GM21528 (cell line): ENCODE measurements around the gene LINGO1.

Experiments
- ATAC-seq: cut with Tn5 transposase; IDR thresholded peaks from one replicate; pipeline ENCODE4 v1.9.1; 2021; ENCODE audit warnings: mild to moderate bottlenecking, moderate library complexity; ENCODE audit not compliant: unreplicated experiment, low FRiP score

Gene LINGO1

GRCh38 chr15:77574521-77575202, 58.0 kb downstream of the LINGO1 start:
- no peak for ATAC-seq

- no peak for ATAC-seq
Observed at GRCh38 chr15:77573802-77574201, 58.9 kb downstream of the LINGO1 start.

- ATAC-seq = no peak
Observed at GRCh38 chr15:77572186-77572585, 60.5 kb downstream of the LINGO1 start.

DNA sequence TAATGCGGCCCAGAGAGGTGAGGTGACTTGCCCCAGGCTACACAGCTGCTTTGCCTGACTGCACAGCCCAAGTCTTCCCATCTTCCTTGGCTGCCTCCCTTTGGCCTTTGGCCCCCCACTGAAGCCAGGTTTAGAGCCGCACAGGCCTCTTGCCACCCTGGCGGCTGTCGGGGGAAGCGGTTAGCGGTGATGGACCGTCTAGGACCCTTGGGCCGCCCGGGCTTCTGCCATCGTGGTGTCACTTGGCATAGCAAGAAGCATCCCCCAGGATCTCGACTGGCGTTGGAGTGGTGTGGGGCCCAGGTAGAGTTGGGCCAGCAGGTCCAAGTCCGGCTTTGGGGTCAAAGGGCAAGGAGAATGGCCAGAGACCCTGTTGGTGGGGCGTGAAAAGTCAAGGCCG, 61.0 kb downstream of the LINGO1 start:
- no peak for ATAC-seq

DNA sequence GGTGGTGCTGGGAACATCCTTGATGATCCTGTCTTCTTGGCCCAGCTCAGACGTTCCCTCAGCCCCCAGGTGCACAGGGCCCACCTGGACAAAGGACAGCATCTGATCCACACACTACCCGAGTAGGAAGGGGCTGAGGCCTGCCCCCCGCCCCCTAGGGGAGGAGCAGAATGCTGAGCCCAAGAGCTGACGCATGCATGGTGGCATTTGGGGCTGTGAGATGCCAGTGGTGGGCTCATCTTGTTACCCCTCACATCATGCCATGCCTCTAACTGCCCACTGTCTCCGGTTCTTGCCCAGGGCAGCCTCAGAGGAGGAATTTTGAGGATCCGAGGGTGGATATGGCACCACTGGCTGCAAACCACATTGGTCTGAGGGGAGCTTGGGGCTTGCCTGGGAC, 61.5 kb downstream of the LINGO1 start:
- no peak for ATAC-seq

DNA sequence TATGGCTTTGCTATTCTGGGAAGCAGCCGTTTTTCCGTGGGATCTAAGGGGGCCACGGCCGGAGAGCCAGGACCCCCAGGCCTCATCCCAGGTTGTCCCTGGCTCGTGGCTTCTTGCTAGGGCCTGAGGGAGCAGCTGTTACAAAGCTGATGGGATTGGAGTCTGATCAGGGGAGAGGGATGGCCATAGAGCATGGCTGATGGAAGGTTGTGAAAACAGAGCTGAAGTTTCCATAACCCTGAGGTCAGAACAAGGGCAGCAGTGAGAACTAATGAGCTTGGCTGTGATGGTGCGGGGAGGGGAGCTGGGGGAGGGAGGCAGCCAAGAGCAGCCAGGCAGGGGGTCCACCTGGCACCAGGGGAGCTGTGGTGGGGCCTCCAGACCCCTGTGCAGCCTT, 63.0 kb downstream of the LINGO1 start:
- ATAC-seq = no peak

DNA sequence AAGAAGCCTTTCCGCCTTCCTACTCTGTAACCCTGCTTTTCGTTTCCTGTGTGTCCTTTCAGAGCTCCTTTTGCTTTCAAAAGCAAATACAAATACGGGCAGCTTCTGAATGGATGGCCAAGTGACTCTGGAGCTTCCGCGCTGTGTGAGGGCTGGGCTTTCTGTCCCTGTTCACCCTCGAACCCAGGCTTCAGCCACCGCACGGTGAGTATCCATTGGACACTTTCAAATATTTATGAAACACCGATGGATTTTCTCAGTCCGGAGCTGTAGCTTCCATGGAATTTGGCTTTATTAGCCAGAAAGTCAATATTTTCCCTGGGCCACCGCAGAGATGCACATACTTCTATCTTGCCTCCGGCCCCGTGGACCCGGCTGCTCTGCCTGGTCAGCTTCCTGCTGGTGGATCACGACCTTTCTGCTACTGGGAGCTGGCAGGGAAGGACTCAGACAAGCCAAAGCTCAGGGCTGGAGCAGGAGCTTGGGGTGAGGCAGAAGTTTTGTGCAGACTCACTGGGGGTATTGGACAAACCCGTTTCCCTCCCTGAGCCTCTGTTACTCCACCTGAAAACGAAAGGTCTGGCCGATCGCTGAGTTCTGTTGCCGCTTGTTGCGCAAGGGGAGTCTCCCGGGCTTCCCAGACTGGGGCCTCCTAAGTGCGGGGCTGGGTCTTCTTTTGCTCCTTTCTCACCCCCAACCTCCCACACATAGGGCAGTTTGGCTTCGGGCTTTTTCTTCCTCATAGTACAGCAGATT, 63.6 kb downstream of the LINGO1 start:
- ATAC-seq = no peak

- no peak for ATAC-seq
Observed at GRCh38 chr15:77568014-77568972, 64.4 kb downstream of the LINGO1 start.

DNA sequence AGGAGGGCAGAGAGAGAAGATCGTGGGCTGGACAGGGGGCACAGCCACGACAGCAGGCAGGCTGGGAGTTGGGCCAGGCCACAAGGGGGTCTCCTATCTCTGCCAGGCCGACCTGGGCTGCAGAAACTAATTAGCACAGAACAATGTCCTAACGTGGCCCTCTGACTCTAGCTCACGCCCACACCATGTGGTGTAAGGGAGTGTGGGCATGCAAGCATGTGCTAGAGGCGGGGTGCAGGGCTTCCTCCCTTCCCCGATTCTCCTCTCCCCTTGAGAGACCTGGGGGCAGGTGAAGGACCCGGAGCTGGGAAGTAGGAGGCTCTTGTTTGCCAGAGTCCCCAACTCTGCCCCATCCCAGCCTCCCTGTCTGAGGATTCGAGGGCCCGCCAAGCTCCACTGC, 65.5 kb downstream of the LINGO1 start:
- no peak for ATAC-seq

- ATAC-seq = no peak
Observed at GRCh38 chr15:77566092-77566491, 66.6 kb downstream of the LINGO1 start.

- ATAC-seq = no peak
Observed at GRCh38 chr15:77565378-77565915, 67.3 kb downstream of the LINGO1 start.

DNA sequence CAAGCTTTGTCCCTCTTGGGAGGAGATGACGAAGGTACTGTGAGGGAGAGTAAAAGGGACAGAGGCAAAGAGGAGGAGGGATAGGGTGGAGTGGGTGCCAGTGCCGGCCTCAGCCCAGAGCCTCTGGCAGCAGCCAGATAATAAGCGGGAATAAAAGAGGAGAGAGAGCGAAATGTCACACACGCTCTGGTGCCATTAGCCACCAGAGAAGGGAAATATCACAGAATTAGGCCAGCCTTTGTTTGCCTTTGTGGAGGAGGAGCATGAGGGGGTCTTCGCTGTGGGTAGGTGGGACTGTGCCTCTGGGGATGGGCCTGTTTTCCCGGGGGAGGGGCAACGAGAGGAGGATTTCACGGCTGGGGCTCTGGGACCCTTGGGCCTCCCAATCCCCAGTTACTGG, 67.8 kb downstream of the LINGO1 start:
- ATAC-seq = no peak

DNA sequence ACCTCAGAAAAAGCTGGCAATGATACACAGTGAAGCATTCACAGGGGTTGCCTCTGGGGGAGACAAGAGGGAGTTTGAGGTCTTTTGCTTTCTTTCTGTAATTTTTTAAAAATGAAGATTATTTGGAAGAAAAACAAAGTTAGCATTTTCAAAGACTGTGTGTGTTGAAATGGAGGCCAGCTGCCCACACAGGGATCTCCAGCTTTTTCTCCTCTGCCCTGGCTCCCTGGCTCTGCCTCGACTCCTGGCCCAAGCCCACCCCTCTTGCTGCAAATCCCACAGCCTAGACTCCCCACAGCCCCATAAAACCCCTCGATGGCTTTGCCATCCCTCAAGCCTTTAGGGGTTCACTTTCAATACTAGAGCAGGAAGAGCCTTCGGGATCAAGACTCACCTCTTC, 68.4 kb downstream of the LINGO1 start:
- ATAC-seq = no peak

DNA sequence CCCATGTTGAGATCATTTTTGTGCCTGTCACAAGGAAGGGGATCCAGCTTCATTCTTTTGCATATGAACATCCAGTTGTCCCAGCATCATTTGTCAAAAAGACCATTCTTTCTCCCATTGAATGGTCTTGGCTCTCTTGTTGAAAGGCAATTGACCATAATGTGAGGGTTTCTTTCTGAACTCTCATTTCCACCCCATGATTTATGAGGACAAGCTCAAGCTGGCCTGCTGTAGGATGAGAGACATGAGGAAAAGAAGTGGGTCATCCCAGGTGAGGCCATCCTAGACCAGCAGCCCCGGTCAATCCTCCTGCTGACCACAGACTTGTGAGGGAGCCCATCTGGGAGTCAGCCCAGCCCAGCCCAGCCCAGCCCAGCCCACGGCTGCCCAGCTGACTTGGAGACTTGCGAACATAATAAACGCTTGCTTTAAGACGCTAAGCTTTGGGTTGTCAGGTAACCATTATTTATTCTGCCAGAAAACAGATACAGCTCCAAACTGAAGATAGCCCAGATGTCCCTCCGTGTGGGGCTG, 69.0 kb downstream of the LINGO1 start:
- ATAC-seq = no peak
